ENCODE data around the gene ITGB1BP1. TPM values are rescaled to one million over a fixed set of nuclear protein-coding genes. Genes with fewer than 3 reads are reported as not detected.

Gene ITGB1BP1
- total and polyA plus RNA-seq, 2 of the 13 experiments (the other 11 are each of a cell fraction or from before 2014, with no cell fraction given): 106 to 108 TPM

DNA sequence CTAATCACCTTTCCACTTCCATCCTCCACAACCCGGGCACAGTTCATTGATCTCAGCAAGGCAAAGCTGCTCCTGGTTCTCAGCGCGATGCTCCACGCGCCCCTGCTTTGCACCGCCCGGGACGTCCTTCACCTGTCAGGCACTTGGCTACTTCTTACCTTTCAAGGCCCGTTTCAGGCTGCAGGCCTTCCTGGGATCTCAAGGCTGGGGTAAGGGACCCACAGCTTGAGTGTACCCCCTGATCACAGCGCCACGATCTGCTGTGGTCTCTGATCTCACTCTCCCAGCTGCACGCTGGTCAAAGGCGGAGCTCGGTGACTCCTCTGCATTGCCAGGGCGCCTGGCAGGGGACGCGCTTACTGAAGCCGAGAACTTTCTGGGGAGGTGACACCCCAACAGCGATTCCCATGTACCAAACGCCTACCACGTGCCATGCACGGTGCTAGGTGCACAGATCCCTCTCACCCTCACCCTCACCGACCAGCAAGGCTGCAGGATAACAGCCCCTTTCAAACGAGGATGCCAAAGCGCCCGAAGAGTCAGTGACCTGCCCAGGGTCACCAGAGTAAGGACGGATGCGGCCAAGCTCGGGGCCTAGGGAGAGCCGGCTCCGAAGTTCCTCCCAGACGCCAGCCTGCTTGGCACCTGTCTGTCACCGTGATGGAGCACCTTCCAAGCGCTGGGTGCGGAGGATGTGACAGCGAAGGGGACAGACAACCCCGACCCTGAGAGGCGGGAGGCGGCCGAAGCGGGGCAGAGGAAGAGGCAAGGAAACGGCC is 818 bp downstream of the ITGB1BP1 start (continued):
- TF ChIP-seq, protein P1, sequence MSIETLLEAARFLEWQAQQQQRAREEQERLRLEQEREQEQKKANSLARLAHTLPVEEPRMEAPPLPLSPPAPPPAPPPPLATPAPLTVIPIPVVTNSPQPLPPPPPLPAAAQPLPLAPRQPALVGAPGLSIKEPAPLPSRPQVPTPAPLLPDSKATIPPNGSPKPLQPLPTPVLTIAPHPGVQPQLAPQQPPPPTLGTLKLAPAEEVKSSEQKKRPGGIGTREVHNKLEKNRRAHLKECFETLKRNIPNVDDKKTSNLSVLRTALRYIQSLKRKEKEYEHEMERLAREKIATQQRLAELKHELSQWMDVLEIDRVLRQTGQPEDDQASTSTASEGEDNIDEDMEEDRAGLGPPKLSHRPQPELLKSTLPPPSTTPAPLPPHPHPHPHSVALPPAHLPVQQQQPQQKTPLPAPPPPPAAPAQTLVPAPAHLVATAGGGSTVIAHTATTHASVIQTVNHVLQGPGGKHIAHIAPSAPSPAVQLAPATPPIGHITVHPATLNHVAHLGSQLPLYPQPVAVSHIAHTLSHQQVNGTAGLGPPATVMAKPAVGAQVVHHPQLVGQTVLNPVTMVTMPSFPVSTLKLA (IDR thresholded peaks at IDR 0.05): no peak
- TF ChIP-seq ZC3H13 (CRISPR knock-in tag; IDR thresholded peaks at IDR 0.05) (peak; percentile 56; the same call in 1 of the 2 replicates), ZZZ3 (CRISPR knock-in tag; IDR thresholded peaks at IDR 0.05; ENCODE audit: borderline replicate concordance) (no peak), RFX5 (IDR thresholded peaks at IDR 0.05; ENCODE audit: low read depth, low read length) (no peak), ZNF20 (CRISPR knock-in tag; IDR thresholded peaks at IDR 0.05) (no peak), ZNF331 (CRISPR knock-in tag; IDR thresholded peaks at IDR 0.05) (no peak), IKZF4 (CRISPR knock-in tag; IDR thresholded peaks at IDR 0.05; ENCODE audit: borderline replicate concordance, low read depth, not compliant biosample characterization) (no peak), ZNF30 (CRISPR knock-in tag; IDR thresholded peaks at IDR 0.05) (peak; percentile 88; the same call in 1 of the 2 replicates), RARA (CRISPR knock-in tag; IDR thresholded peaks at IDR 0.05) (peak; percentile 25; the same call in 1 of the 2 replicates), MIXL1 (CRISPR knock-in tag; IDR thresholded peaks at IDR 0.05) (no peak), ARNT2 (CRISPR knock-in tag; IDR thresholded peaks at IDR 0.05; ENCODE audit: low read depth) (peak; percentile 71; the same call in 1 of the 2 replicates), ZNF747 (CRISPR knock-in tag; IDR thresholded peaks at IDR 0.05; ENCODE audit: borderline replicate concordance) (peak; percentile 76; the same call in 1 of the 2 replicates), ZFP41 (CRISPR knock-in tag; IDR thresholded peaks at IDR 0.05; ENCODE audit: borderline replicate concordance) (no peak; the same call in 1 of the 2 replicates), ZNF7 (CRISPR knock-in tag; IDR thresholded peaks at IDR 0.05) (no peak), ZNF644 (CRISPR knock-in tag; IDR thresholded peaks at IDR 0.05; ENCODE audit: low read depth) (no peak), ZBTB7A (CRISPR knock-in tag; IDR thresholded peaks at IDR 0.05) (no peak; the same call in 1 of the 2 replicates), NFE2L2 (IDR thresholded peaks at IDR 0.05; ENCODE audit: low read length) (no peak)
- TF ChIP-seq, protein P2, sequence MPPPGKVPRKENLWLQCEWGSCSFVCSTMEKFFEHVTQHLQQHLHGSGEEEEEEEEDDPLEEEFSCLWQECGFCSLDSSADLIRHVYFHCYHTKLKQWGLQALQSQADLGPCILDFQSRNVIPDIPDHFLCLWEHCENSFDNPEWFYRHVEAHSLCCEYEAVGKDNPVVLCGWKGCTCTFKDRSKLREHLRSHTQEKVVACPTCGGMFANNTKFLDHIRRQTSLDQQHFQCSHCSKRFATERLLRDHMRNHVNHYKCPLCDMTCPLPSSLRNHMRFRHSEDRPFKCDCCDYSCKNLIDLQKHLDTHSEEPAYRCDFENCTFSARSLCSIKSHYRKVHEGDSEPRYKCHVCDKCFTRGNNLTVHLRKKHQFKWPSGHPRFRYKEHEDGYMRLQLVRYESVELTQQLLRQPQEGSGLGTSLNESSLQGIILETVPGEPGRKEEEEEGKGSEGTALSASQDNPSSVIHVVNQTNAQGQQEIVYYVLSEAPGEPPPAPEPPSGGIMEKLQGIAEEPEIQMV (CRISPR knock-in tag; IDR thresholded peaks at IDR 0.05; ENCODE audit: low read depth): no peak
- TF ChIP-seq, protein P3, sequence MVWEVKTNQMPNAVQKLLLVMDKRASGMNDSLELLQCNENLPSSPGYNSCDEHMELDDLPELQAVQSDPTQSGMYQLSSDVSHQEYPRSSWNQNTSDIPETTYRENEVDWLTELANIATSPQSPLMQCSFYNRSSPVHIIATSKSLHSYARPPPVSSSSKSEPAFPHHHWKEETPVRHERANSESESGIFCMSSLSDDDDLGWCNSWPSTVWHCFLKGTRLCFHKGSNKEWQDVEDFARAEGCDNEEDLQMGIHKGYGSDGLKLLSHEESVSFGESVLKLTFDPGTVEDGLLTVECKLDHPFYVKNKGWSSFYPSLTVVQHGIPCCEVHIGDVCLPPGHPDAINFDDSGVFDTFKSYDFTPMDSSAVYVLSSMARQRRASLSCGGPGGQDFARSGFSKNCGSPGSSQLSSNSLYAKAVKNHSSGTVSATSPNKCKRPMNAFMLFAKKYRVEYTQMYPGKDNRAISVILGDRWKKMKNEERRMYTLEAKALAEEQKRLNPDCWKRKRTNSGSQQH (CRISPR knock-in tag; IDR thresholded peaks at IDR 0.05; ENCODE audit: low read depth): no peak
- TF ChIP-seq, protein P4, sequence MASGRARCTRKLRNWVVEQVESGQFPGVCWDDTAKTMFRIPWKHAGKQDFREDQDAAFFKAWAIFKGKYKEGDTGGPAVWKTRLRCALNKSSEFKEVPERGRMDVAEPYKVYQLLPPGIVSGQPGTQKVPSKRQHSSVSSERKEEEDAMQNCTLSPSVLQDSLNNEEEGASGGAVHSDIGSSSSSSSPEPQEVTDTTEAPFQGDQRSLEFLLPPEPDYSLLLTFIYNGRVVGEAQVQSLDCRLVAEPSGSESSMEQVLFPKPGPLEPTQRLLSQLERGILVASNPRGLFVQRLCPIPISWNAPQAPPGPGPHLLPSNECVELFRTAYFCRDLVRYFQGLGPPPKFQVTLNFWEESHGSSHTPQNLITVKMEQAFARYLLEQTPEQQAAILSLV (CRISPR knock-in tag; IDR thresholded peaks at IDR 0.05; ENCODE audit: borderline replicate concordance): no peak
- TF ChIP-seq, protein P5, sequence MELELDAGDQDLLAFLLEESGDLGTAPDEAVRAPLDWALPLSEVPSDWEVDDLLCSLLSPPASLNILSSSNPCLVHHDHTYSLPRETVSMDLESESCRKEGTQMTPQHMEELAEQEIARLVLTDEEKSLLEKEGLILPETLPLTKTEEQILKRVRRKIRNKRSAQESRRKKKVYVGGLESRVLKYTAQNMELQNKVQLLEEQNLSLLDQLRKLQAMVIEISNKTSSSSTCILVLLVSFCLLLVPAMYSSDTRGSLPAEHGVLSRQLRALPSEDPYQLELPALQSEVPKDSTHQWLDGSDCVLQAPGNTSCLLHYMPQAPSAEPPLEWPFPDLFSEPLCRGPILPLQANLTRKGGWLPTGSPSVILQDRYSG (CRISPR knock-in tag; IDR thresholded peaks at IDR 0.05): 0 out of 2 replicates have a peak, but pooled peaks have one; percentile 16

All from HepG2 (cell line).